HG02852 (cell line): ENCODE results near the gene USP4.
"Not testable (repeated sequence)": the region's sequence is repeated elsewhere in the genome, so short reads cannot be mapped to it uniquely, and the experiment has no call there.

ENCODE experiments used
- ATAC-seq: cut with Tn5 transposase; IDR thresholded peaks from one replicate; pipeline ENCODE4 v1.9.1; 2021; ENCODE audit warnings: mild to moderate bottlenecking, moderate library complexity; ENCODE audit not compliant: unreplicated experiment

Gene USP4

DNA sequence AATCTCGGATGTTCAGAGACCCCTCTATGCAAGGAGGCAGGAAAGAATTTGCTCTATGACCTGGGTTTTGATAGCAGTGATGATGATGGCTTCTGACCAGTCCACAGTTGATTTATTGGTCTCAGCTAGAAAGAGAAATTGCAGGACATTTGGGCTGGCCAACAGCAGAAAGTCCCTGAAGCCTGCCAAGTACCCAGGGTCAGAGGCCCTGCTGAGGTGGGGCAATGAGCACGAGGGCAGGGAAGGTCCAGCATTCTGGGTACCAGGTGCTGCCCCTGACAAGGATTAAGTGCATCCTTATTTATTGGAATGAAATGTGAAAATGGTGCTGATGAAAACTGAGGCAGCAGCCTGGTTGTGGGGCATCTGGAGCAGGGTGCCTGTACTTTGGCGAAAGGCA is 82.7 kb downstream of the USP4 start:
- no peak for ATAC-seq

DNA sequence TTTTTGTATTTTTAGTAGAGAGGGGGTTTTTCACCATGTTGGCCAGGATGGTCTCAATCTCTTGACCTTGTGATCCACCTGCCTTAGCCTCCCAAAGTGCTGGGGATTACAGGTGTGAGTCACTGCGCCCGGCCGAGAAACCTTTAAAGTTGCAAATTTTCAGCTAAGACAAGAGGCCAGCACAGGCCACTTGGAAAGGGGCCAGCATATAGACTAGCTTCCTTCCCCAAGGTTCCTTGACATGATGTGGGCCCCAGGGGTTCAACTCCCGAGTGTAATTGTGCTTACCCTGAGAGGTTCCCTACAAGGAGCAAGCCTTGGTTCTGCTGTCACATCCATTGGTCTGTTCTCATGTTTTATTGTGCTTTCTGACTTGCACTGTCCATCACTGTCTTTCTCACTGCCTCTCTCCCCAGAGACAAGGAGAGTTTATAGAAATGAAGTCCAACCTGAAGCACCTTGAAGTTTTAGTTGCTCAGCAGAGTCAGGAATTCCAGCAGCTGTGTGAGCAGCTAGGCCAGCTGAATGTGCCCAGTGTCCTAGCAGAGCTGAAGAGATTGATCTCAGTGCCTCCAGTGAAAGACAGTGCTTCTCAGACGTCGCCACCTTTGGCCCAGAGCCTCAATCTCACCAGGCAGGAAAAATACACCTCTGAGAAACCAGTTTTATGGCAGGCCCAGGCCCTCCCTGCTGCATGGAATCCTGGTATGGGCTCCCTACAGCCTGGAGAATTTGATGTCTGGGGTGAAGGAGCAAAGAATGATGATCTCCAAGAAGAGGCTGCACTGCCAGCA is 83.9 kb downstream of the USP4 start:
- ATAC-seq, result no peak

DNA sequence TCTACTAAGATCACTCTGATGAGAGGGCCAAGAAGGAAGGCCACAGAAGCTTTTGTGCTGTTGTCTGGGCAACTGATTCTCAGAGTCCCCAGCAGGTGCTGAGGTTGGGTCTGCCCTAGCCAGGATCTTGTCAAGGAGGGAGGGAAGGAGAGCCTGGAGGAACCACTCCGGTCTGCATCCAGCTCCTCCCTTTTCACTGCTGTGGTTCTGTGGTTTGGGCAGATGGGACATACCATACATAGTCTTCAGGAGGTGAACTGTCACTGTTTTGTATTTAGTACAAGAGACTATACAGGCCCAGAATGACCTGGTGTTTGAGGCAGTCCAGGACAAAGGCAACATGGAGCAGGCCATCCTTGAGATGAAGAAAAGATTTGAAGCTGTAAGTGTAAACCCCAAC is 84.7 kb downstream of the USP4 start:
- no peak for ATAC-seq

DNA sequence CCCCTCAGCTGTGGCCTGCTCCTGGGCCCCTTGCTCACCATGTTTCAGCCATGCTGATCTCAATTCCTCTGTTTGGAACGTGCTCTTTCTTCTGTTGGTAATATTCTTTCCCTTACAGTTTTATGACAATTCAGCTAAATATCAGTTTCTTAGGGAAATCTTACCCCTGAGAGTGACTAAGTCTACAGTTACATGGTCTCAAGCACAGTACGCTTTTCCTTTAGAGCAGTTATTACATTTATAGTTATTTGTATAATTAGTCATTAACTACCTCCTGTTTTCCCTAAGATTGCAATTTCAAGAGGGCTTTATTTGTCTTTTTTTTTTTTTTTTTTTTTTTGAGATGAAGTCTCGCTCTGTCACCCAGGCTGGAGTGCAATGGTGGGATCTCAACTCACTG is 86.3 kb downstream of the USP4 start:
- no peak for ATAC-seq

DNA sequence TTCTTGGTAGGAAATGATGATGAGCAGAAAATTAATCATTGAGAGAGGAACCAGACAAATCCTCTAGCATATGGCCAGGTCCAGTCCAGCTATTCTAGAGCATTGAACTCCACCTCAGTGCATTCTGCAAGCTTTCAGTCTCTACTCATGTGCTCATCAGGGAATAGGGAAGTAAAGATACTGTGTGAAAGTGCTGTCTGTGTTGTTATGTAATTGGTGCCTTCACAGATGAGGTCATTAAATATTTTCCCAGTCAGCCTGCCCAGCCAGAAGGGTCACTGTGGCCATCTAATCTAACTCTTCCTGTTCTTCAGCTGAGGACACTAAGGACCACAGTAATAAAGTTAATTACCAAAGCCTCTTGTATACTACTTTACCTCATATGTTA is 91.0 kb downstream of the USP4 start:
- no peak for ATAC-seq

- no peak for ATAC-seq
Measured at GRCh38 chr3:49244581-49245205, 95.2 kb downstream of the USP4 start.

GRCh38 chr3:49240091-49240490 is 99.8 kb downstream of the USP4 start:
- ATAC-seq, result not testable (repeated sequence)

- ATAC-seq, result no peak
Measured at GRCh38 chr3:49238274-49239127, 101.4 kb downstream of the USP4 start.

- ATAC-seq, result no peak
Measured at GRCh38 chr3:49237344-49237743, 102.5 kb downstream of the USP4 start.

DNA sequence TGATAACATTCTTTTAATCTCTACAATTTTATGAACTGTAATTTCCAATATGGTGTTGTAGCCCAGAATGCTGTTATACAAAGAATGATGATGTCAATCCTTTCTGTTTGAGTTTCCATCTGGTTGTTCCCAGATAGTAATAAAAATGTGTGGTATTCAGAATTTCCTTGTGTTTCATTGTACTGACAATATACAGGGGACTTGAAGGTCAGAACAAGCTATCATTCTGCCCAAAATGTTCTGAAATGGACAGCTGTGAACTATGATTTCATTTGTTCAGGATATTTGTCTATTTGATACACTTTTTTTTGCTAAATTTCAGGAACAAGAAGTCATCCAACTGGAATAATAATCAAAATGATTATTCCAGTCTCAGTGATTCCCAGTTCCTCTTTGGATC is 103.6 kb downstream of the USP4 start:
- ATAC-seq, result no peak

- ATAC-seq, result not testable (repeated sequence)
Measured at GRCh38 chr3:49228817-49229216, 111.0 kb downstream of the USP4 start.
